ENCODE results near the gene NCBP3.

DNA sequence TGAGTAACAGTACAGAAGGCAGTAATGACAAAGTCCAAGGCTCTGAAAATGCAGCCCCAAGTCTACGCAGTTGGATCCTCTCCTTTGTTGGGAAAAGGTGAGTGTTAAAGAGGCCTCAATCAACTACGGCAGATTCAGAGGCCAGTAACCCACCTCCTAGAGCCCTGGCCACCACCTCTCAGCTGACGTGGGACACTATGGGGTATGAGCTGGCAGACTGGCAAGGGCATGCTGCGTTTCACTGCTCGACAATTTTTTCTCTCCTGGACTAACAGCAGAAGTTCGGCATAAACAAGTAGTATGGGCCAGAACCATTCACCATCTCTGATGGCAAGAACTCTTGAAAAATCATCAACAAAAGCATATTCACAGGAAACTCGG, 17.2 kb downstream of the NCBP3 start:
- TF ChIP-seq, protein P1, sequence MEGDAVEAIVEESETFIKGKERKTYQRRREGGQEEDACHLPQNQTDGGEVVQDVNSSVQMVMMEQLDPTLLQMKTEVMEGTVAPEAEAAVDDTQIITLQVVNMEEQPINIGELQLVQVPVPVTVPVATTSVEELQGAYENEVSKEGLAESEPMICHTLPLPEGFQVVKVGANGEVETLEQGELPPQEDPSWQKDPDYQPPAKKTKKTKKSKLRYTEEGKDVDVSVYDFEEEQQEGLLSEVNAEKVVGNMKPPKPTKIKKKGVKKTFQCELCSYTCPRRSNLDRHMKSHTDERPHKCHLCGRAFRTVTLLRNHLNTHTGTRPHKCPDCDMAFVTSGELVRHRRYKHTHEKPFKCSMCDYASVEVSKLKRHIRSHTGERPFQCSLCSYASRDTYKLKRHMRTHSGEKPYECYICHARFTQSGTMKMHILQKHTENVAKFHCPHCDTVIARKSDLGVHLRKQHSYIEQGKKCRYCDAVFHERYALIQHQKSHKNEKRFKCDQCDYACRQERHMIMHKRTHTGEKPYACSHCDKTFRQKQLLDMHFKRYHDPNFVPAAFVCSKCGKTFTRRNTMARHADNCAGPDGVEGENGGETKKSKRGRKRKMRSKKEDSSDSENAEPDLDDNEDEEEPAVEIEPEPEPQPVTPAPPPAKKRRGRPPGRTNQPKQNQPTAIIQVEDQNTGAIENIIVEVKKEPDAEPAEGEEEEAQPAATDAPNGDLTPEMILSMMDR (tag by site-specific recombination; IDR thresholded peaks at IDR 0.05) = no peak
- TF ChIP-seq PRDM1 (tag by site-specific recombination; IDR thresholded peaks at IDR 0.05) = no peak
- no peak for TF ChIP-seq ZNF274 (IDR thresholded peaks at IDR 0.05; ENCODE audit: low read length)
- no peak for TF ChIP-seq ZNF274 (tag by site-specific recombination; IDR thresholded peaks at IDR 0.05; ENCODE audit: borderline replicate concordance)
- no peak for TF ChIP-seq ZNF114 (tag by site-specific recombination; IDR thresholded peaks at IDR 0.05)
- TF ChIP-seq, protein P2, sequence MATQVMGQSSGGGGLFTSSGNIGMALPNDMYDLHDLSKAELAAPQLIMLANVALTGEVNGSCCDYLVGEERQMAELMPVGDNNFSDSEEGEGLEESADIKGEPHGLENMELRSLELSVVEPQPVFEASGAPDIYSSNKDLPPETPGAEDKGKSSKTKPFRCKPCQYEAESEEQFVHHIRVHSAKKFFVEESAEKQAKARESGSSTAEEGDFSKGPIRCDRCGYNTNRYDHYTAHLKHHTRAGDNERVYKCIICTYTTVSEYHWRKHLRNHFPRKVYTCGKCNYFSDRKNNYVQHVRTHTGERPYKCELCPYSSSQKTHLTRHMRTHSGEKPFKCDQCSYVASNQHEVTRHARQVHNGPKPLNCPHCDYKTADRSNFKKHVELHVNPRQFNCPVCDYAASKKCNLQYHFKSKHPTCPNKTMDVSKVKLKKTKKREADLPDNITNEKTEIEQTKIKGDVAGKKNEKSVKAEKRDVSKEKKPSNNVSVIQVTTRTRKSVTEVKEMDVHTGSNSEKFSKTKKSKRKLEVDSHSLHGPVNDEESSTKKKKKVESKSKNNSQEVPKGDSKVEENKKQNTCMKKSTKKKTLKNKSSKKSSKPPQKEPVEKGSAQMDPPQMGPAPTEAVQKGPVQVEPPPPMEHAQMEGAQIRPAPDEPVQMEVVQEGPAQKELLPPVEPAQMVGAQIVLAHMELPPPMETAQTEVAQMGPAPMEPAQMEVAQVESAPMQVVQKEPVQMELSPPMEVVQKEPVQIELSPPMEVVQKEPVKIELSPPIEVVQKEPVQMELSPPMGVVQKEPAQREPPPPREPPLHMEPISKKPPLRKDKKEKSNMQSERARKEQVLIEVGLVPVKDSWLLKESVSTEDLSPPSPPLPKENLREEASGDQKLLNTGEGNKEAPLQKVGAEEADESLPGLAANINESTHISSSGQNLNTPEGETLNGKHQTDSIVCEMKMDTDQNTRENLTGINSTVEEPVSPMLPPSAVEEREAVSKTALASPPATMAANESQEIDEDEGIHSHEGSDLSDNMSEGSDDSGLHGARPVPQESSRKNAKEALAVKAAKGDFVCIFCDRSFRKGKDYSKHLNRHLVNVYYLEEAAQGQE (tag by site-specific recombination; IDR thresholded peaks at IDR 0.05) = no peak
- TF ChIP-seq, protein P3, sequence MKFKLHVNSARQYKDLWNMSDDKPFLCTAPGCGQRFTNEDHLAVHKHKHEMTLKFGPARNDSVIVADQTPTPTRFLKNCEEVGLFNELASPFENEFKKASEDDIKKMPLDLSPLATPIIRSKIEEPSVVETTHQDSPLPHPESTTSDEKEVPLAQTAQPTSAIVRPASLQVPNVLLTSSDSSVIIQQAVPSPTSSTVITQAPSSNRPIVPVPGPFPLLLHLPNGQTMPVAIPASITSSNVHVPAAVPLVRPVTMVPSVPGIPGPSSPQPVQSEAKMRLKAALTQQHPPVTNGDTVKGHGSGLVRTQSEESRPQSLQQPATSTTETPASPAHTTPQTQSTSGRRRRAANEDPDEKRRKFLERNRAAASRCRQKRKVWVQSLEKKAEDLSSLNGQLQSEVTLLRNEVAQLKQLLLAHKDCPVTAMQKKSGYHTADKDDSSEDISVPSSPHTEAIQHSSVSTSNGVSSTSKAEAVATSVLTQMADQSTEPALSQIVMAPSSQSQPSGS (tag by site-specific recombination; IDR thresholded peaks at IDR 0.05; ENCODE audit: low read depth) = no peak
- no peak for TF ChIP-seq SP2 (tag by site-specific recombination; IDR thresholded peaks at IDR 0.05)
- TF ChIP-seq ZNF24 (tag by site-specific recombination; IDR thresholded peaks at IDR 0.05) = no peak
- TF ChIP-seq, protein P4, sequence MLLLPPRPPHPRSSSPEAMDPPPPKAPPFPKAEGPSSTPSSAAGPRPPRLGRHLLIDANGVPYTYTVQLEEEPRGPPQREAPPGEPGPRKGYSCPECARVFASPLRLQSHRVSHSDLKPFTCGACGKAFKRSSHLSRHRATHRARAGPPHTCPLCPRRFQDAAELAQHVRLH (tag by site-specific recombination; IDR thresholded peaks at IDR 0.05) = no peak
- TF ChIP-seq, protein P5, sequence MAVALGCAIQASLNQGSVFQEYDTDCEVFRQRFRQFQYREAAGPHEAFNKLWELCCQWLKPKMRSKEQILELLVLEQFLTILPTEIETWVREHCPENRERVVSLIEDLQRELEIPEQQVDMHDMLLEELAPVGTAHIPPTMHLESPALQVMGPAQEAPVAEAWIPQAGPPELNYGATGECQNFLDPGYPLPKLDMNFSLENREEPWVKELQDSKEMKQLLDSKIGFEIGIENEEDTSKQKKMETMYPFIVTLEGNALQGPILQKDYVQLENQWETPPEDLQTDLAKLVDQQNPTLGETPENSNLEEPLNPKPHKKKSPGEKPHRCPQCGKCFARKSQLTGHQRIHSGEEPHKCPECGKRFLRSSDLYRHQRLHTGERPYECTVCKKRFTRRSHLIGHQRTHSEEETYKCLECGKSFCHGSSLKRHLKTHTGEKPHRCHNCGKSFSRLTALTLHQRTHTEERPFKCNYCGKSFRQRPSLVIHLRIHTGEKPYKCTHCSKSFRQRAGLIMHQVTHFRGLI (tag by site-specific recombination; IDR thresholded peaks at IDR 0.05) = no peak
- TF ChIP-seq ZNF621 (tag by site-specific recombination; IDR thresholded peaks at IDR 0.05) = no peak
- TF ChIP-seq ZNF426 (tag by site-specific recombination; IDR thresholded peaks at IDR 0.05) = no peak

Measured in HEK293 (cell line).